Cerebellar nuclear complex (tissue), 1 donor: ENCODE measurements around the gene ABCC3.

Experiments
- DNase-seq, 2 experiments: peaks; one replicate each; lab custom pipeline; 2025; lab: John Stamatoyannopoulos, UW

Gene ABCC3

GRCh38 chr17:50627782-50628601 lies 6.7 kb upstream of the ABCC3 start:
- no peak for DNase-seq

GRCh38 chr17:50629902-50630301 lies 4.8 kb upstream of the ABCC3 start:
- DNase-seq = no peak

GRCh38 chr17:50630524-50631194 lies 4.0 kb upstream of the ABCC3 start:
- peak in 1 of 2 experiments; percentile 35 for DNase-seq

- no peak for DNase-seq
Observed at GRCh38 chr17:50631195-50631907, 3.3 kb upstream of the ABCC3 start.

- no peak for DNase-seq
Observed at GRCh38 chr17:50631908-50632571, 2.6 kb upstream of the ABCC3 start.

- DNase-seq = no peak
Observed at GRCh38 chr17:50632637-50633036, 2.0 kb upstream of the ABCC3 start.

GRCh38 chr17:50633683-50634082 lies 998 bp upstream of the ABCC3 start:
- DNase-seq = no peak

- DNase-seq = no peak
Observed at GRCh38 chr17:50634915-50635731, 442 bp downstream of the ABCC3 start.

GRCh38 chr17:50635732-50635981 lies 976 bp downstream of the ABCC3 start:
- no peak for DNase-seq

GRCh38 chr17:50635982-50636803 lies 1.5 kb downstream of the ABCC3 start:
- DNase-seq = no peak

GRCh38 chr17:50636804-50637195 lies 2.1 kb downstream of the ABCC3 start:
- no peak for DNase-seq

- DNase-seq = no peak
Observed at GRCh38 chr17:50637829-50638605, 3.3 kb downstream of the ABCC3 start.

GRCh38 chr17:50638606-50638965 lies 3.9 kb downstream of the ABCC3 start:
- no peak for DNase-seq

- DNase-seq = no peak
Observed at GRCh38 chr17:50638966-50639713, 4.5 kb downstream of the ABCC3 start.

- no peak for DNase-seq
Observed at GRCh38 chr17:50640686-50641351, 6.1 kb downstream of the ABCC3 start.

GRCh38 chr17:50641357-50641756 lies 6.7 kb downstream of the ABCC3 start:
- no peak for DNase-seq

GRCh38 chr17:50642071-50642721 lies 7.5 kb downstream of the ABCC3 start:
- no peak for DNase-seq
